ENCODE measurements around the gene CORO1C. TPM values are rescaled to one million over a fixed set of nuclear protein-coding genes. Genes with fewer than 3 reads are reported as not detected.

The CORO1C gene
- total RNA-seq, 1 experiment from 2014 or later: 139 TPM

GRCh38 chr12:108635997-108636808, 95.1 kb downstream of the CORO1C start:
- H3F3A ChIP-seq (ENCODE audit: insufficient read depth, low read depth): peaks cover 16% of the 10 kb centered on the region; the same call in 1 of the 2 replicates
- H3K9me2 ChIP-seq (ENCODE audit: insufficient read depth): no peaks in the 10 kb centered on the region
- intact Hi-C loops (cut with micrococcal nuclease; ENCODE audit: unreplicated experiment): no loop called here
- no peak overlapping the region for H3K27ac ChIP-seq
- H4K20me1 ChIP-seq (ENCODE audit: insufficient read depth): no peaks in the 10 kb centered on the region
- POLR2A ChIA-PET (ENCODE audit: unreplicated experiment): no interaction called here
- no peaks in the 10 kb centered on the region for H3K79me2 ChIP-seq (ENCODE audit: low read depth)
- no peak overlapping the region for H3K4me2 ChIP-seq
- TF ChIP-seq EZH2 (IDR thresholded peaks at IDR 0.05; ENCODE audit: low read depth): no peak
- TF ChIP-seq, protein P1, sequence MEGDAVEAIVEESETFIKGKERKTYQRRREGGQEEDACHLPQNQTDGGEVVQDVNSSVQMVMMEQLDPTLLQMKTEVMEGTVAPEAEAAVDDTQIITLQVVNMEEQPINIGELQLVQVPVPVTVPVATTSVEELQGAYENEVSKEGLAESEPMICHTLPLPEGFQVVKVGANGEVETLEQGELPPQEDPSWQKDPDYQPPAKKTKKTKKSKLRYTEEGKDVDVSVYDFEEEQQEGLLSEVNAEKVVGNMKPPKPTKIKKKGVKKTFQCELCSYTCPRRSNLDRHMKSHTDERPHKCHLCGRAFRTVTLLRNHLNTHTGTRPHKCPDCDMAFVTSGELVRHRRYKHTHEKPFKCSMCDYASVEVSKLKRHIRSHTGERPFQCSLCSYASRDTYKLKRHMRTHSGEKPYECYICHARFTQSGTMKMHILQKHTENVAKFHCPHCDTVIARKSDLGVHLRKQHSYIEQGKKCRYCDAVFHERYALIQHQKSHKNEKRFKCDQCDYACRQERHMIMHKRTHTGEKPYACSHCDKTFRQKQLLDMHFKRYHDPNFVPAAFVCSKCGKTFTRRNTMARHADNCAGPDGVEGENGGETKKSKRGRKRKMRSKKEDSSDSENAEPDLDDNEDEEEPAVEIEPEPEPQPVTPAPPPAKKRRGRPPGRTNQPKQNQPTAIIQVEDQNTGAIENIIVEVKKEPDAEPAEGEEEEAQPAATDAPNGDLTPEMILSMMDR (conservative IDR thresholded peaks at IDR 0.05): no peak
- H3K27me3 ChIP-seq (ENCODE audit: insufficient read depth, low read depth): no peaks in the 10 kb centered on the region
- no peaks in the 10 kb centered on the region for H3K36me3 ChIP-seq (ENCODE audit: low read depth)
- no peaks in the 10 kb centered on the region for H3K9me3 ChIP-seq (ENCODE audit: insufficient read depth, low read depth)
- H3K4me3 ChIP-seq: no peak overlapping the region
- H2AFZ ChIP-seq: no peak overlapping the region
- H3K4me1 ChIP-seq (replicated peaks; ENCODE audit: insufficient read depth): peaks cover 2% of the 10 kb centered on the region
- BruUV-seq (replicated peaks): no TSS peak
- DNase-seq: no peak
- CTCF ChIA-PET: interaction anchor here (0.7 kb wide), 1 partner anchor 117 kb away, joined by 4 read pairs; no protein-coding TSS in a partner anchor

- H3K9me3 ChIP-seq (ENCODE audit: insufficient read depth, low read depth): no peaks in the 10 kb centered on the region
- no peak overlapping the region for H3K4me2 ChIP-seq
- no peak overlapping the region for H2AFZ ChIP-seq
- H3K79me2 ChIP-seq (ENCODE audit: low read depth): no peaks in the 10 kb centered on the region
- intact Hi-C loops (cut with micrococcal nuclease; ENCODE audit: unreplicated experiment): no loop called here
- no peaks in the 10 kb centered on the region for H3K27me3 ChIP-seq (ENCODE audit: insufficient read depth, low read depth)
- no peaks in the 10 kb centered on the region for H4K20me1 ChIP-seq (ENCODE audit: insufficient read depth)
- POLR2A ChIA-PET (ENCODE audit: unreplicated experiment): no interaction called here
- no peaks in the 10 kb centered on the region for H3K36me3 ChIP-seq (ENCODE audit: low read depth)
- H3K4me3 ChIP-seq: no peak overlapping the region
- TF ChIP-seq EZH2 (IDR thresholded peaks at IDR 0.05; ENCODE audit: low read depth): no peak
- TF ChIP-seq, protein P1 (conservative IDR thresholded peaks at IDR 0.05): no peak
- no TSS peak for BruUV-seq (replicated peaks)
- peaks cover 19% of the 10 kb centered on the region for H3F3A ChIP-seq (ENCODE audit: insufficient read depth, low read depth)
- peaks cover 10% of the 10 kb centered on the region for H3K4me1 ChIP-seq (replicated peaks; ENCODE audit: insufficient read depth)
- CTCF ChIA-PET: interaction anchor here (1.1 kb wide), 1 partner anchor 13 kb away, joined by 3 read pairs; no protein-coding TSS in a partner anchor
- no peak for DNase-seq
- H3K27ac ChIP-seq: no peak overlapping the region
- H3K9me2 ChIP-seq (ENCODE audit: insufficient read depth): no peaks in the 10 kb centered on the region
These were observed 95.9 kb downstream of the CORO1C start for GRCh38 chr12:108635201-108635996.

DNA sequence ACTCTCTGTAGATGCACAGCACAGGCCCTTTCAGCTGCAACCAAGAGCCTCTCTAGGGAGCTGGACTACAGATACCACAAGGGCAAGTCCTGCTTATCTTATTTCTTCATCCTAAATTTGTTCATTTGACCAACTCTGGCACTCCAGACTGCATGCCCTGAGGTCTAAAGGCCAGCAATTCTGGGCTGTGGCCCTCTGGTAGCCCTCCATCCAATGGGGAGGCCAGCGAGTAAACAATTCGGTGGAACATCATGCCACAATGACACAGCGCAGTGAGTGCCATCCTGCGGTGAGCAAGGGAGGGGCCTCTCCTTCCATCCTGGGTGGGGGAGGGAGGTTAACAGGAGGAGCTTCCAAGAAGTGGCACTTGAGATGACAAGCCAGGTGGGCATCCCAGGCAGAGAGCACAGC, 97.0 kb downstream of the CORO1C start:
- POLR2A ChIA-PET (ENCODE audit: unreplicated experiment): no interaction called here
- peak; percentile 44 to 65 for DNase-seq

More for the DNA sequence above, 97.0 kb downstream of the CORO1C start:
- Histone ChIP-seq H3K4me3 (no peak overlapping the region), H3K4me1 (replicated peaks; ENCODE audit: insufficient read depth) (peaks cover 20% of the 10 kb centered on the region), H3K79me2 (ENCODE audit: low read depth) (no peaks in the 10 kb centered on the region), H3K9me3 (ENCODE audit: insufficient read depth, low read depth) (no peaks in the 10 kb centered on the region), H3K27me3 (ENCODE audit: insufficient read depth, low read depth) (no peaks in the 10 kb centered on the region), H3K36me3 (ENCODE audit: low read depth) (no peaks in the 10 kb centered on the region), H3K27ac (no peak overlapping the region), H2AFZ (no peak overlapping the region), H3K4me2 (no peak overlapping the region), H3F3A (ENCODE audit: insufficient read depth, low read depth) (peaks cover 27% of the 10 kb centered on the region), H3K9me2 (ENCODE audit: insufficient read depth) (no peaks in the 10 kb centered on the region), H4K20me1 (ENCODE audit: insufficient read depth) (no peaks in the 10 kb centered on the region)
- intact Hi-C loops (cut with micrococcal nuclease; ENCODE audit: unreplicated experiment): no loop called here
- BruUV-seq (replicated peaks): no TSS peak
- CTCF ChIA-PET: interaction anchor here (0.8 to 1.1 kb wide), 2 partner anchors 12 to 68 kb away, joined by 3 to 5 read pairs; no protein-coding TSS in a partner anchor
- TF ChIP-seq EZH2 (IDR thresholded peaks at IDR 0.05; ENCODE audit: low read depth): no peak
- TF ChIP-seq, protein P1 (conservative IDR thresholded peaks at IDR 0.05): no peak

All from PC-9 (cell line).